GM21367 (cell line): Measurements from ENCODE around the gene COG6.

Experiments used
- ATAC-seq: cut with Tn5 transposase; IDR thresholded peaks from one replicate; pipeline ENCODE4 v1.9.1; 2021; ENCODE audit not compliant: unreplicated experiment

COG6 gene

GRCh38 chr13:39767791-39768517, 112.5 kb downstream of the COG6 start:
- ATAC-seq: no peak

DNA sequence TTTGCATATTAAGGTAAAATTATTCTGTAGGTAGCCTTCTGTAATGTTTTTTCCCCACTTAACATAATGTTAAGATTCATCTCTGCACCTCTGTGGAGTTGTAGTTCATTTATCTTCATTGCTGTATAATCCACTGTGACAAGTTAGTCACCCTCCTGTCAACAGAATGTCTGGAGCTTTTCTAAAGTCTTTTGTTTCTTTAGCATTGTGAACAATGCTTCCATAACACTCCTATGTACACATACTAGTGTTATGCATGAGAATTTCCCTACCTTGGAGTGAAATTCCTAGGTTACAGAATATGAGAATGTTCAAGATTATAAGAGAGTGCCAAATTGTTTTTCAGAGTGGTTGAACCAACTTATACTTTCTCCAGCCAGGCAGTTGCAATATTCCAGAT, 113.5 kb downstream of the COG6 start:
- no peak for ATAC-seq

- ATAC-seq: no peak
Measured at GRCh38 chr13:39770221-39771090, 115.0 kb downstream of the COG6 start.

DNA sequence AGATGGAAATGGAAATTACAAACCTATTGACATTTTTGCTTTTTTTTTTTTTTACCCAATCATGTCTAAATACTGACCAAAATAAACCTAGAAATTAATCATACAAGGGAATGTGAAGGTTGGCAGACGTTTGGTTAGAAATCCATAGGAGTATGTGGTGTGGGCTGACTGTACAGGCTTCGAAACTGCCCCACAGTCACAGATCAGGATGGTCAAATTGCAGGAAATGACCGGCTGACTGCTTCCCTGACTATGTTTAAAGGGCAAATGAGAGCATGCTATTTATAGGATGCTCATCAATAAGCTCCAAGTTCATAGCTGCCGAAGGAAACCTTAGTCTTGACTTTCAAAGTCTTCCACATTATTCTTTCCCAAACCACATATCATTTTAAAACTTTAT, 118.4 kb downstream of the COG6 start:
- ATAC-seq: no peak

DNA sequence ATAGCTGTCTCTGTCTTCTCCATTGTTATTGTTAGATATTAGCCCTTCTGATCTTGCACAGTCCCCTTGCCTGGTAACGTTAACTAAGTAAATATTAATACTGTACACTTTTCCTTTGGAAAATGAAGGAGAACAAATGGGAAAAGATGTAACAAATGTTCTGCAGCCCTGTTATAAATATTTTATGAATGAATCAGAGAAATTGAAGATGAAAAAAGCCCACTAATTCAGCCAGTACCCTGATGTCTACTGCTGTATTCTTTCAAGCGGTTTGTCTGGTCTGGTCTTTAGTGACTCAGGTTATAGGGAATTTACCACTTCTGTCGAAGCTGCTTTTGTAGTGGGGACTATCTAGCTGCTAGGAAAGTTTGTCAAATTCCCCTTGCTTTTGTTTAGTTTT, 121.0 kb downstream of the COG6 start:
- ATAC-seq: no peak

DNA sequence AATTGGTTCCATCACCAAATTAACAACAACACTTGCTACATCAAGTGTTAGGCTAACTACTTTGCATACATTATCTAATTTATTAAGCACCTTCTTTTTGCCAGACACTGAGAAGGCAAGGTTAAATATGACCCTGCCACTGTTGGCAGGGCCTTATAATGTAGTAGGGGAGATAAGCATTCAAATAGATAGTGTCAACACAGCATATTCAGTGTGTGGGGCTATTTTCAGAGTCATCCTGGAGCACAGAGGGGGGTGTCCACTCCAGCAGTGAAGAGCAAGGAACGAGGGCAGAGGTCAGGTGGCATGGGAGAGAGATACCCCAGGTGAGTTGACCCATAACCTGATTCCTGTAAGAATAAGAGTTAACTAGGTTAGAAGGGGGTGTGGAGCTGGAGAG, 121.6 kb downstream of the COG6 start:
- ATAC-seq: no peak

GRCh38 chr13:39777527-39778061, 122.1 kb downstream of the COG6 start:
- ATAC-seq: no peak

- no peak for ATAC-seq
Measured at GRCh38 chr13:39779337-39780265, 124.1 kb downstream of the COG6 start.

DNA sequence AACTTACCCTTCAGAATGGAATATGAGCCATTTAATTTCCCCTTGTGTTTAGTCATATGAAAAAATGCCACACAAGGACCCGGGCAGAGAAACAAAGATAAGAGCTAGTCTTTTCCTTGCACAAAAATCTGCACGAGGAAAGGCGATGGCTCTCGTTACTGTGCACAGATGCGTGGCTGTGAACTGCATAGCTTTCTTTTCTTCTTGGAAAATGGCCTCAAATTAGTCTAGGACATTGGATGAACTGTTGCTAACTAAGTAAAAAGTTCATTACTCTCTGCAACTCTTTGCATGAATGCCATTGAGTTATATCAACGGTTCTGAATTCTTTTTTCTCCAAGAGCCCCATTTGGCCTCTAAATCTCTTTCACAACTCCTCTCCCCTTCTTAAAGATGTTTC, 125.2 kb downstream of the COG6 start:
- no peak for ATAC-seq

DNA sequence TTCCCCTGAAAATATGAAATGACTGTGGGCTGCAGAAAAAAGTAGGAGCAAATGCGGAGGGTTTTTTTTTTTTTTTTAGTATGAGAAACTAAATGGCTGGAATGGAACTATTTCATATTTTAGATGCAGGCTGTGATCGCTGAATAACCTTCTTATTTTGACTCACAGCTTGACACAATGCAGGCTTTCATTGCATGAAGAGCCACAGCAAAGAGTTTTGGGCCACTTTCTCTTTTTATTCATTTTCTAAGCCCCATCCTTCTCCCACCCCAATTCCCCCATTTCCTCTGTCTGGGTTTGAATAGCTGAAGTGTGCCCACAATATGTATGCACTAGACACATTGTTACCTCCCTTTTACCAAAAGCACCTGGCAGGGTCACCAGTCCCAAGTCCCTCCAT, 125.9 kb downstream of the COG6 start:
- no peak for ATAC-seq

- ATAC-seq: no peak
Measured at GRCh38 chr13:39783051-39783450, 127.6 kb downstream of the COG6 start.

GRCh38 chr13:39784347-39784746, 128.9 kb downstream of the COG6 start:
- ATAC-seq: no peak

DNA sequence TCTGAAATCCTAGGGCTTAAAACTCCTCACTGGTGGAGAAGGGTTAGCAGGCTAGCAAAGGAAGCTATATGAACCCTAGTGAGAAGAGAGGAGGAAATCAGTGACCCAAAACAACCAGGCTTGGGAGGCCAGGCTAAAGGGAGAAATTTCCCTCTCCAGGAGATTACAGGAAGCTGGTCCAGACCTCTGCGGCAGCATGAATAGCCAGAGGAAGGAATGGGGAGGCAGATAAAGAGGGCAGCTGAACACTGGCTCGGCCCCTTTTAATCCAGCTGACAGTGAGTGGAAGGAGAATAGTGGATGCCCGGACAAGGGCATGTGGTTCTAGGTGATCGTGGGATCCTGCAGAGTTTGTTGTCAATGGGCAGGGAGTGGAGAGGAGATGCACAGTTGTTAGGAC, 130.6 kb downstream of the COG6 start:
- no peak for ATAC-seq

GRCh38 chr13:39787086-39787487, 131.6 kb downstream of the COG6 start:
- ATAC-seq: no peak

- ATAC-seq: no peak
Measured at GRCh38 chr13:39788102-39788501, 132.6 kb downstream of the COG6 start.

- no peak for ATAC-seq
Measured at GRCh38 chr13:39789451-39789850, 134.0 kb downstream of the COG6 start.
